Urothelium cell line (cell line): Measurements from ENCODE around the gene PPP1R12A.
"Not testable (repeated sequence)": the region's sequence is repeated elsewhere in the genome, so short reads cannot be mapped to it uniquely, and the experiment has no call there.

ENCODE experiments used
- DNase-seq: peaks from one replicate; pipeline ENCODE4 v3.0.0; 2011; ENCODE audit warnings: low spot score, mixed read lengths
- FAIRE-seq: peaks from 2 replicates; lab custom pipeline; 2011; peaks lifted over from hg19 to GRCh38; lab: Jason Lieb, UNC

Gene PPP1R12A

GRCh38 chr12:79935021-79935623, at the start of gene PPP1R12A:
Gene PPP1R12A (minus strand): TSS chr12:79935097. CDS start chr12:79934931, 166 bp downstream.
- peak; percentile 92 for DNase-seq
- FAIRE-seq: no peak

GRCh38 chr12:79983986-79984620, 49.2 kb upstream of the PPP1R12A start:
- DNase-seq: peak; percentile 21

GRCh38 chr12:79983492-79983891, 48.6 kb upstream of the PPP1R12A start:
- peak; percentile 69 for DNase-seq
- FAIRE-seq: no peak

More at GRCh38 chr12:79983986-79984620, 49.2 kb upstream of the PPP1R12A start:
- no peak for FAIRE-seq

- DNase-seq (no peak), FAIRE-seq (no peak)
Observed at GRCh38 chr12:79982086-79983062, 47.5 kb upstream of the PPP1R12A start.

- DNase-seq (no peak), FAIRE-seq (no peak)
Observed at GRCh38 chr12:79978692-79979091, 43.8 kb upstream of the PPP1R12A start.

GRCh38 chr12:79977856-79978460, 43.1 kb upstream of the PPP1R12A start:
- not testable (repeated sequence) for FAIRE-seq

GRCh38 chr12:79975143-79975542, 40.2 kb upstream of the PPP1R12A start:
- DNase-seq: no peak
- FAIRE-seq: no peak

More at GRCh38 chr12:79977856-79978460, 43.1 kb upstream of the PPP1R12A start:
- DNase-seq: not testable (repeated sequence)

GRCh38 chr12:79973801-79974200, 38.9 kb upstream of the PPP1R12A start:
- DNase-seq: no peak
- no peak for FAIRE-seq

- FAIRE-seq: no peak
- DNase-seq: no peak
Observed at GRCh38 chr12:79964100-79964627, 29.3 kb upstream of the PPP1R12A start.

- no peak for DNase-seq
- no peak for FAIRE-seq
Observed at GRCh38 chr12:79961411-79961810, 26.5 kb upstream of the PPP1R12A start.

- DNase-seq (no peak), FAIRE-seq (no peak)
Observed at GRCh38 chr12:79959484-79959883, 24.6 kb upstream of the PPP1R12A start.

GRCh38 chr12:79956896-79957295, 22.0 kb upstream of the PPP1R12A start:
- no peak for FAIRE-seq
- no peak for DNase-seq

GRCh38 chr12:79955561-79955960, 20.7 kb upstream of the PPP1R12A start:
- no peak for FAIRE-seq
- DNase-seq: no peak

GRCh38 chr12:79954037-79954610, 19.2 kb upstream of the PPP1R12A start:
- DNase-seq (no peak), FAIRE-seq (no peak)

GRCh38 chr12:79949098-79949497, 14.2 kb upstream of the PPP1R12A start:
- DNase-seq (no peak), FAIRE-seq (no peak)

- no peak for DNase-seq
- FAIRE-seq: no peak
Observed at GRCh38 chr12:79945433-79945832, 10.5 kb upstream of the PPP1R12A start.

- DNase-seq (no peak), FAIRE-seq (no peak)
Observed at GRCh38 chr12:79944565-79944964, 9.7 kb upstream of the PPP1R12A start.

GRCh38 chr12:79942846-79943245, 7.9 kb upstream of the PPP1R12A start:
- not testable (repeated sequence) for FAIRE-seq, DNase-seq

GRCh38 chr12:79939728-79940310, 4.9 kb upstream of the PPP1R12A start:
- DNase-seq (no peak), FAIRE-seq (no peak)

- FAIRE-seq (no peak), DNase-seq (no peak)
Observed at GRCh38 chr12:79938843-79939242, 3.9 kb upstream of the PPP1R12A start.
